Measurements from ENCODE around the gene SPSB1.

The SPSB1 gene

GRCh38 chr1:9300573-9300972 lies 7.9 kb downstream of the SPSB1 start:
- DNase-seq (ENCODE audit: low read depth): no peak

GRCh38 chr1:9302745-9303524 lies 10.2 kb downstream of the SPSB1 start:
- DNase-seq (ENCODE audit: low read depth): peak; percentile 78

GRCh38 chr1:9303916-9304315 lies 11.2 kb downstream of the SPSB1 start:
- DNase-seq (ENCODE audit: low read depth): no peak

GRCh38 chr1:9305216-9305615 lies 12.5 kb downstream of the SPSB1 start:
- DNase-seq (ENCODE audit: low read depth): no peak

- no peak for DNase-seq (ENCODE audit: low read depth)
These were observed 13.3 kb downstream of the SPSB1 start for GRCh38 chr1:9306006-9306405.

- no peak for DNase-seq (ENCODE audit: low read depth)
These were observed 14.6 kb downstream of the SPSB1 start for GRCh38 chr1:9307303-9307702.

- no peak for DNase-seq (ENCODE audit: low read depth)
These were observed 15.6 kb downstream of the SPSB1 start for GRCh38 chr1:9308236-9308785.

GRCh38 chr1:9309080-9309479 lies 16.4 kb downstream of the SPSB1 start:
- DNase-seq (ENCODE audit: low read depth): no peak

- DNase-seq (ENCODE audit: low read depth): no peak
These were observed 17.3 kb downstream of the SPSB1 start for GRCh38 chr1:9309991-9310390.

GRCh38 chr1:9311029-9311428 lies 18.3 kb downstream of the SPSB1 start:
- DNase-seq (ENCODE audit: low read depth): no peak

- DNase-seq (ENCODE audit: low read depth): no peak
These were observed 18.8 kb downstream of the SPSB1 start for GRCh38 chr1:9311479-9311878.

GRCh38 chr1:9312168-9312720 lies 19.6 kb downstream of the SPSB1 start:
- DNase-seq (ENCODE audit: low read depth): no peak

- no peak for DNase-seq (ENCODE audit: low read depth)
These were observed 20.9 kb downstream of the SPSB1 start for GRCh38 chr1:9313576-9313975.

GRCh38 chr1:9314111-9314510 lies 21.4 kb downstream of the SPSB1 start:
- no peak for DNase-seq (ENCODE audit: low read depth)

- DNase-seq (ENCODE audit: low read depth): no peak
These were observed 22.2 kb downstream of the SPSB1 start for GRCh38 chr1:9314711-9315379.

- peak; percentile 87 for DNase-seq (ENCODE audit: low read depth)
These were observed 22.9 kb downstream of the SPSB1 start for GRCh38 chr1:9315411-9316079.

GRCh38 chr1:9316080-9316444 lies 23.4 kb downstream of the SPSB1 start:
- no peak for DNase-seq (ENCODE audit: low read depth)

- DNase-seq (ENCODE audit: low read depth): no peak
These were observed 23.8 kb downstream of the SPSB1 start for GRCh38 chr1:9316512-9316911.

- DNase-seq (ENCODE audit: low read depth): no peak
These were observed 24.4 kb downstream of the SPSB1 start for GRCh38 chr1:9317072-9317471.

GRCh38 chr1:9317591-9318417 lies 25.1 kb downstream of the SPSB1 start:
- peak; percentile 68 for DNase-seq (ENCODE audit: low read depth)

GRCh38 chr1:9319208-9319788 lies 26.6 kb downstream of the SPSB1 start:
- no peak for DNase-seq (ENCODE audit: low read depth)
